Activated naive CD8-positive, alpha-beta T cell treated with anti-CD3 and anti-CD28 coated beads for 36 hours (primary cell): ENCODE data around the gene CYP11A1. TPM values are rescaled to one million over a fixed set of nuclear protein-coding genes. Genes with fewer than 3 reads are reported as not detected.
"Not testable (repeated sequence)": the region's sequence is repeated elsewhere in the genome, so short reads cannot be mapped to it uniquely, and the experiment has no call there.

Experiments
- DNase-seq: peaks from one replicate; pipeline ENCODE4 v3.0.0; 2021
- H3K27ac Mint-ChIP-seq: one replicate; pipeline ENCODE4 v1.8.0; 2022; ENCODE audit warnings: mild to moderate bottlenecking, moderate library complexity, mixed read lengths
- H3K27me3 Mint-ChIP-seq: one replicate; pipeline ENCODE4 v1.8.0; 2022; ENCODE audit warnings: mild to moderate bottlenecking, mixed read lengths
- H3K36me3 Mint-ChIP-seq: one replicate; pipeline ENCODE4 v1.8.0; 2021; ENCODE audit warnings: mild to moderate bottlenecking, mixed read lengths
- H3K4me1 Mint-ChIP-seq: one replicate; pipeline ENCODE4 v1.8.0; 2021; ENCODE audit warnings: mixed read lengths
- H3K4me3 Mint-ChIP-seq: one replicate; pipeline ENCODE4 v1.8.0; 2022; ENCODE audit warnings: mild to moderate bottlenecking, moderate library complexity, mixed read lengths
- H3K9me3 Mint-ChIP-seq: one replicate; pipeline ENCODE4 v1.8.0; 2022; ENCODE audit warnings: mixed read lengths
- total RNA-seq, 2 experiments: library from RNA; stranded (reverse); gene quantifications; one replicate each; pipeline ENCODE4 v1.2.3, GENCODE V29; 2021

Gene CYP11A1
- total RNA-seq, 2 experiments from 2014 or later, result 0.30 to 0.31 TPM

- Mint-ChIP-seq H3K27me3 (no peaks in the 10 kb centered on the region), H3K4me3 (no peak overlapping the region), H3K9me3 (no peaks in the 10 kb centered on the region), H3K27ac (peak overlapping the region; percentile 97), H3K36me3 (peaks cover 3% of the 10 kb centered on the region), H3K4me1 (peaks cover 86% of the 10 kb centered on the region)
- no peak for DNase-seq
Observed at GRCh38 chr15:74395319-74396145, 28.1 kb upstream of the CYP11A1 start.

- peak overlapping the region; percentile 2 for H3K27ac Mint-ChIP-seq
- H3K9me3 Mint-ChIP-seq, result no peaks in the 10 kb centered on the region
- H3K4me3 Mint-ChIP-seq, result no peak overlapping the region
- peaks cover 82% of the 10 kb centered on the region for H3K4me1 Mint-ChIP-seq
- DNase-seq, result no peak
- no peaks in the 10 kb centered on the region for H3K27me3 Mint-ChIP-seq
- peaks cover 3% of the 10 kb centered on the region for H3K36me3 Mint-ChIP-seq
Observed at GRCh38 chr15:74394090-74394846, 26.8 kb upstream of the CYP11A1 start.

GRCh38 chr15:74393423-74393822, 26.0 kb upstream of the CYP11A1 start:
- H3K9me3 Mint-ChIP-seq, result no peaks in the 10 kb centered on the region
- H3K27ac Mint-ChIP-seq, result peak overlapping the region; percentile 84
- peaks cover 3% of the 10 kb centered on the region for H3K36me3 Mint-ChIP-seq
- no peak for DNase-seq
- H3K4me3 Mint-ChIP-seq, result no peak overlapping the region
- peaks cover 81% of the 10 kb centered on the region for H3K4me1 Mint-ChIP-seq
- H3K27me3 Mint-ChIP-seq, result no peaks in the 10 kb centered on the region

DNA sequence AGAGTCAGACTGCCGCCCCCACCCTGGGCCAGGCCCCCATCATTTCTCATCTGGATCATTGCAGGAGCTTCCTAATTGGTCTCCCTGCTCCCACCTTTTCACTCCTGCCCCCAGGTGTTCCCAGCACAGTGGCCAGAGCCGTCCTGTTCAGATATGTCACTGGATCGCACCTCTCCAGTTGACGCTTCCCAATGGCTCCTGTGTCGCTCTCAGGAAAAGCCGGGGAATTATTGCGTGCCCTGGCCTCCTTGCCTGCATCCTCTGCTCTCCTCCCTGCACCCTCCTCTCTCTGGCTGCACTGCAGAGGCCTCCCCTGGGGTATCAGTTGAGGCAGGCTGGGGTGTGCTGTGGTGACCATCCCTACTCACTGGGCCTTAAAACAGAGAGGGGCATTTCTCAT, 25.5 kb upstream of the CYP11A1 start:
- peaks cover 3% of the 10 kb centered on the region for H3K36me3 Mint-ChIP-seq
- peak overlapping the region; percentile 84 for H3K27ac Mint-ChIP-seq

DNA sequence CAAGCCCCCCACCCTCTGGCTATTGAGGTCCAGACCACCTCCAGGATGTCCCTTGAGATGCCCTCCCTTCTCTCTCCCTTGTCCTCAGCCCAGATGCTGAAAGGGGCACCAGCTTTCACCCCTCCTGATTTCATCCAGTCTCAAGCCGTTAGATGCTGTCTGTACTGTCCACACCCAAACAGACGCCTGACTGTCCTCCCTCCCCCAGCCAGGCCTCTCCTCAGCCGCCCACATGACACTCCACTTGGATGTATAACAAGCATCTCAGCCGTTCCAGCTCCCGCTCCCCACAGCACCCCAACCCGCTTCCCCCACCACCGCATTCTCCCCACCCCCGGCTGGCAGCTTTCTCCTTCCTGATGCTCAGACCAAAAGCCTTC, 25.0 kb upstream of the CYP11A1 start:
- peak overlapping the region; percentile 84 for H3K27ac Mint-ChIP-seq
- H3K4me1 Mint-ChIP-seq, result peaks cover 74% of the 10 kb centered on the region
- H3K9me3 Mint-ChIP-seq, result no peaks in the 10 kb centered on the region
- DNase-seq, result no peak
- peaks cover 3% of the 10 kb centered on the region for H3K36me3 Mint-ChIP-seq
- no peaks in the 10 kb centered on the region for H3K27me3 Mint-ChIP-seq
- no peak overlapping the region for H3K4me3 Mint-ChIP-seq

More for the DNA sequence above, 25.5 kb upstream of the CYP11A1 start:
- Mint-ChIP-seq H3K27me3 (no peaks in the 10 kb centered on the region), H3K4me3 (no peak overlapping the region), H3K9me3 (no peaks in the 10 kb centered on the region), H3K4me1 (peaks cover 76% of the 10 kb centered on the region)
- no peak for DNase-seq

DNA sequence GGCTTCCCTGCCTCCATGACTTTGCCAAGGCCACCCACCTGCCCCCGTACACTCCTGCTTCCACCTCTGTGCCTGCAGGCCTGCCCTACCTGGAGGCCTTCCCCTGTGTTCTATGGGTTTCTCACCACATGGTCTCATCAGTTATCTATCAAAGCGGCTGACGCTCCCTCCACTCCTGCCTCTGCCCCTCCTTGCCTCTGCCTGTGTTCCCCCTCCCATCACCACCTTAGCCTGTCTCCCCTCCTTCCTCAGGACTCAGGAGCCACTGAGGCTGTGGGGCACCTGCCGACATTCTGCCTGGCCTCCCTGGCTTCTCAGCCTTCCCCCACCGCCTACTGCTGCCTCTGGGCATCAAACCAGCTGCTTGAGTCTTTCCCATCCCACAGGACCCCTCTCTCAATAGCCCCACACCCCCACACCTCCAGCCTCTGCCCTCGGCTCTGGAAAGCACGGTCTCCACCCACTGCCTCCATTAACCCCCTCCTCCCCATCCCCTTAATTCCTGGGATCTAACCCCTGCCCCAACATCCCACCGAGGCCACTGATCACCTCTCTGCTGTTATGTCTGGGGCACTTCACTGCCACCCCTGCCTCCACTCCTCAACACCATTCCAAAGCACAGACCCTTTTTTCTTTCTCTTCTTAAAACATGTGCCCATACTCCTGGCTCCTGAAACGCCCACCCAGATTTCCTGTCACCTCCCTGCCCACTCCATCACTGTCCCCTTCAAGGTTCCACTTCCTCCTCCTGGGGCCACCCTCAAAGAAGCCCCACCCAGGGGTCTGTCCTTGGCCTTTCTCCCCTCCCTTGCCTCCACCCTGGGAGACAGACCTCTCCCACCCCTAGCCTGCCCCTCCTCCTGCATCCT, 24.4 kb upstream of the CYP11A1 start:
- no peaks in the 10 kb centered on the region for H3K9me3 Mint-ChIP-seq
- peaks cover 3% of the 10 kb centered on the region for H3K36me3 Mint-ChIP-seq
- no peak overlapping the region for H3K4me3 Mint-ChIP-seq
- peak overlapping the region; percentile 84 for H3K27ac Mint-ChIP-seq
- no peaks in the 10 kb centered on the region for H3K27me3 Mint-ChIP-seq
- H3K4me1 Mint-ChIP-seq, result peaks cover 73% of the 10 kb centered on the region
- no peak for DNase-seq

DNA sequence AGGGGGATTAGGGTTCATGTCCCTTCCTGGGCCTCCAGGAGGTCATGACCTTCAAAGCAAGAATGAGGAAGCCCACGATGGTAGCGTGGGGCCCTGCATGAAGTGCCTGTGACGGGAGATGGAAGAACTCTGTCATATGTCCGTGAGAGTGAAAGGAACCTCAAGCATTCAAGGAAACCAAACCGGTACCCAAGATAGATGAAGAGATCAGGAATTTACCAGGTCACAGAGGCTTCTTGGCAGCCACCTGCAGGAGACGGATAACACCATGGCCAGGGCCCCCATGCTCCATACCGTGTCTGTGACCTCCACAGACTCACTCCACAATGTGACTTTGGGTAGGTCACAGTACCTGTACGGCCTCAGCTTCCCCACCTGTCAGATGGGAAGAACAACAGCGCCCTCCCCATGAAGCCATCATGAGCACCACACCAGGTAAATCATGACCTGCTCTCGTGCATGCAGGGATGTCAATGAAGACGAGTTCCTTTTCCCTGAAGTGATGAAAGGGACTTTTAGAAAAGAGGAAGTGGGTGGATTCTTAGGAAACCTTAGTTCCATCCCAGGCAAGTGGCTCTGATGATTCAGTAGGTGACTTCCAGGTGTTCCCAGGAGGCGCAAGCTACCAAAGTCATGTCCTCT, 23.3 kb upstream of the CYP11A1 start:
- Mint-ChIP-seq H3K36me3 (peaks cover 3% of the 10 kb centered on the region), H3K27me3 (no peaks in the 10 kb centered on the region), H3K27ac (peak overlapping the region; percentile 70), H3K4me1 (peaks cover 69% of the 10 kb centered on the region), H3K9me3 (no peaks in the 10 kb centered on the region), H3K4me3 (peak overlapping the region; percentile 0)
- no peak for DNase-seq

GRCh38 chr15:74390049-74390646, 22.7 kb upstream of the CYP11A1 start:
- H3K36me3 Mint-ChIP-seq, DNase-seq, H3K27me3 Mint-ChIP-seq, H3K9me3 Mint-ChIP-seq: not testable (repeated sequence)
- Mint-ChIP-seq H3K4me3 (peak overlapping the region; percentile 0), H3K27ac (peak overlapping the region; percentile 70), H3K4me1 (peaks cover 73% of the 10 kb centered on the region)

GRCh38 chr15:74389241-74390048, 22.0 kb upstream of the CYP11A1 start:
- Mint-ChIP-seq H3K27ac (peak overlapping the region; percentile 72), H3K9me3 (no peaks in the 10 kb centered on the region), H3K27me3 (no peaks in the 10 kb centered on the region), H3K4me3 (no peak overlapping the region), H3K4me1 (peaks cover 74% of the 10 kb centered on the region), H3K36me3 (peaks cover 3% of the 10 kb centered on the region)
- no peak for DNase-seq

DNA sequence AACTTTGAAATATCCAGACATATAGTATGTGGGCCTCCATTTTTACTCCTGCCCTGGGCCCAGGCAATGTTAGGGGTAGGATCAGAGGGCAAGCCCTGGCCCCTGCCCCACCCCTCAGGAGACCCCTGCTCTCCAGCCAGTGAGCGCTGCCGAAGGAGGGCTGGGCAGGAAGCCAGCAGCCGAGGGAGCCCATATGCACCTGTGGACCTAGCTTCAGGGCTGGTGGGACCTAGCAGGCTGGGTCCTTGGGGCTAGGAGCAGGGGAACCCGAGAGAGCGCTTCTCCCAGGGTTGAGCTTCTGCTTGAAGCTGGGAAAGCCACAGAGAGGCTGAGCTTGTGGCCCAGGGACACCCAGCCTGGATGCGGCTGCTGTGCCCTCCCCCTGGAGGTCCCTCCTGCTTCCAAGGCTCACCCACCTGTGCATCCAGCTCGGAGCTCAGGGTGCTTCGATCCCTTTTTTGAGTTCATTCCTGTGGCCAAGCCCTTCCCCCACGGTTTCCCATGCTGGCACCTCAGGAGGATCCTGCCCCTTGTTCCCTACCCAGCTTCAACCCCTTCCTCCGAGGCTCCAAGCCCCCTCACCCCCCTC, 21.0 kb upstream of the CYP11A1 start:
- Mint-ChIP-seq H3K9me3 (no peaks in the 10 kb centered on the region), H3K4me1 (peaks cover 74% of the 10 kb centered on the region), H3K27me3 (no peaks in the 10 kb centered on the region), H3K4me3 (no peak overlapping the region), H3K36me3 (peaks cover 3% of the 10 kb centered on the region), H3K27ac (no peak overlapping the region)
- DNase-seq, result no peak

DNA sequence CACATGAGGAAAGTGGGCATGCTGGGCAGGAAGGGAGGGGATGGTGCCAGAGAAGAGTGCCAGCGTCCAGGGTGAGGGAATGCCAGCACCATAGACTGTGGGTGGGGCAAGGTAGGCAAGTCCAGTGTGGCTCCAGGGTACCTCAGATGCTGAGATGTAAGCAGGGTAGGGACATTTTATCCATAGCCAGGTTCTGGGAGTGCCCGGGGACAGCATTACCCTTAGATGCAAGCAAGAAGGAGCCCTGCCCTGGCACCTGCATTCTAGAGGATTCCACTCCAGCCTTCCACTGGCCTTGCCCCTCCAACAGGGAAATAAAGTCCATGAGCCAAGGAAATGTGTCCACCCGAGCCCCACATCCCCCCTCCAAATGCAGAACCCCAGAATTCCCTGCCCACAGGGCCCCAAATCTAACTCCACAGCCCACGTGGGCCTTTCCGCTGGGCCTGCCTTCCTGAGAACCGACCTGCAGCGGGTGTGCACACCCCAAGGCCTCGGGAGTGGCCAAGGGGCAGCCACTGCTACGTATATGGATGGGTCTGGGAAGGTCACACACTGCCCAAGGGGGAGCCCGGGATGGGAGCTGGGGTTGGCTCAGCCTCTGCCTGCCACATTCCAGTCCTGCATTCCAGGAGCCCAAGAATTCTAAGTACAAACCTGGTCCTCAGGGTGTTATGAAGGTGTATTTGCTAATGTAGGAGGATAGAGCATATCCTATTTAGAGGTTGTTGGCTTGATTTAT, 20.3 kb upstream of the CYP11A1 start:
- Mint-ChIP-seq H3K4me3 (no peak overlapping the region), H3K27ac (peak overlapping the region; percentile 23), H3K27me3 (no peaks in the 10 kb centered on the region), H3K9me3 (no peaks in the 10 kb centered on the region), H3K4me1 (peaks cover 76% of the 10 kb centered on the region), H3K36me3 (peaks cover 3% of the 10 kb centered on the region)
- DNase-seq, result no peak

GRCh38 chr15:74387141-74387541, 19.7 kb upstream of the CYP11A1 start:
- Mint-ChIP-seq H3K9me3 (no peaks in the 10 kb centered on the region), H3K4me1 (peaks cover 76% of the 10 kb centered on the region), H3K27ac (peak overlapping the region; percentile 60), H3K36me3 (peaks cover 3% of the 10 kb centered on the region), H3K4me3 (no peak overlapping the region), H3K27me3 (no peaks in the 10 kb centered on the region)
- no peak for DNase-seq
